DOHH2 (cell line): ENCODE measurements around the gene CCDC40.

Experiments
- H3F3A ChIP-seq: fragments of 200-600 bp; sonication (generic), shearing (Covaris generic); 2 replicates; pipeline ENCODE4 v1.6.0; 2016; ENCODE audit warnings: antibody characterized with exemption, mild to moderate bottlenecking; ENCODE audit not compliant: control insufficient read depth, insufficient read depth
- H3K27ac ChIP-seq: fragments of 200-600 bp; sonication (generic); 2 replicates; pipeline ENCODE4 v1.5.1; 2014; ENCODE audit warnings: low read depth, mild to moderate bottlenecking, low read length, moderate library complexity
- H3K27me3 ChIP-seq: fragments of 200-600 bp; sonication (generic); 2 replicates; pipeline ENCODE4 v1.6.1; 2014; ENCODE audit warnings: mild to moderate bottlenecking, low read length, mixed read lengths; ENCODE audit not compliant: control insufficient read depth
- H3K36me3 ChIP-seq: fragments of 200-600 bp; sonication (generic); 2 replicates; pipeline ENCODE4 v1.6.1; 2014; ENCODE audit warnings: mild to moderate bottlenecking, low read length, moderate library complexity, mixed read lengths; ENCODE audit not compliant: control insufficient read depth
- H3K4me1 ChIP-seq: fragments of 200-600 bp; sonication (generic); 2 replicates; pipeline ENCODE4 v1.6.1; 2014; ENCODE audit warnings: mild to moderate bottlenecking, low read length, mixed read lengths; ENCODE audit not compliant: control insufficient read depth
- H3K4me2 ChIP-seq: fragments of 200-600 bp; sonication (generic); 2 replicates; pipeline ENCODE4 v1.6.0; 2014; ENCODE audit warnings: mild to moderate bottlenecking, low read length, moderate library complexity
- H3K4me3 ChIP-seq: fragments of 200-600 bp; sonication (generic); 2 replicates; pipeline ENCODE4 v1.5.1; 2014; ENCODE audit warnings: mild to moderate bottlenecking, low read length, mixed read lengths
- H3K79me2 ChIP-seq: fragments of 200-600 bp; sonication (generic); 2 replicates; pipeline ENCODE4 v1.6.1; 2014; ENCODE audit warnings: mild to moderate bottlenecking, low read length, mixed read lengths; ENCODE audit not compliant: control insufficient read depth
- H3K9me2 ChIP-seq: fragments of 200-600 bp; sonication (generic); replicated peaks from 2 replicates; pipeline ENCODE4 v1.6.1; 2014; ENCODE audit warnings: mild to moderate bottlenecking, low read length, mixed read lengths; ENCODE audit not compliant: control insufficient read depth
- H3K9me3 ChIP-seq: fragments of 200-600 bp; sonication (generic); 2 replicates; pipeline ENCODE4 v1.6.1; 2014; ENCODE audit warnings: antibody characterized with exemption, low read length, mixed read lengths; ENCODE audit not compliant: control insufficient read depth, insufficient read depth
- H4K20me1 ChIP-seq: fragments of 200-600 bp; sonication (generic); 2 replicates; pipeline ENCODE4 v1.6.0; 2014; ENCODE audit warnings: low read depth, mild to moderate bottlenecking, antibody characterized with exemption, low read length, moderate library complexity; ENCODE audit not compliant: control insufficient read depth, insufficient read depth
- CTCF ChIP-seq: fragments of 200-600 bp; sonication (generic); IDR thresholded peaks from one replicate; pipeline ENCODE4 v1.5.1; 2014; ENCODE audit warnings: antibody characterized with exemption, mild to moderate bottlenecking, low read depth, low read length; ENCODE audit not compliant: poor library complexity, severe bottlenecking
- EZH2phosphoT487 ChIP-seq: fragments of 200-600 bp; sonication (generic); IDR thresholded peaks from 2 replicates; pipeline ENCODE4 v1.6.1; 2017; ENCODE audit warnings: borderline replicate concordance, mild to moderate bottlenecking, antibody characterized with exemption, low read length, moderate library complexity, mixed read lengths

Gene CCDC40

DNA sequence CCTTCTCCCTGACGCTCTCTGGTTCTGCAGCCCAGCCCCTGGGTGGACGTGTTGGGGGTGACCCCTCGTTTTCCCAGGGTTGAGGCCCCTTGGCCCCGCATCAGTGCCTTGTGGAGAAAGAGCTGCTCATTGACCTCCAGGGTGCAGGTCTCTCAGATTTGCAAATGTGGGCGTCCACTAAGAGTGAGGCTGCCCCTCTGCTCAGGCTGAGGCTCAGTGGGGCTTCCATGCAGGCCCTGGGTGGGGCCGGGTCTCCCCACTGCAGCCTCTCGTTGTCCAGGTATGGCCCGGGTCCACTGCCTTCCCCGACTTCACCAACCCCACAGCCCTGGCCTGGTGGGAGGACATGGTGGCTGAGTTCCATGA, 74.0 kb downstream of the CCDC40 start:
- no peaks in the 10 kb centered on the region for H3K79me2 ChIP-seq
- no peaks in the 10 kb centered on the region for H3K36me3 ChIP-seq
- H3K27ac ChIP-seq, result no peak overlapping the region
- peaks cover 10% of the 10 kb centered on the region; the same call in 1 of the 2 replicates for H3F3A ChIP-seq
- peaks cover 26% of the 10 kb centered on the region for H3K4me1 ChIP-seq
- no peaks in the 10 kb centered on the region for H3K9me3 ChIP-seq
- H3K4me2 ChIP-seq, result no peak overlapping the region
- H3K4me3 ChIP-seq, result no peak overlapping the region
- H4K20me1 ChIP-seq, result no peaks in the 10 kb centered on the region
- H3K9me2 ChIP-seq, result no peaks in the 10 kb centered on the region
- peaks cover 5% of the 10 kb centered on the region for H3K27me3 ChIP-seq
- TF ChIP-seq EZH2phosphoT487 (no peak), CTCF (no peak)

GRCh38 chr17:80110927-80111701, 74.7 kb downstream of the CCDC40 start:
- Histone ChIP-seq H3K4me2 (no peak overlapping the region), H3K4me3 (no peak overlapping the region), H3K9me3 (no peaks in the 10 kb centered on the region), H4K20me1 (no peaks in the 10 kb centered on the region), H3F3A (peaks cover 10% of the 10 kb centered on the region; the same call in 1 of the 2 replicates), H3K27ac (no peak overlapping the region), H3K27me3 (peaks cover 5% of the 10 kb centered on the region), H3K9me2 (no peaks in the 10 kb centered on the region), H3K36me3 (no peaks in the 10 kb centered on the region), H3K79me2 (no peaks in the 10 kb centered on the region), H3K4me1 (peaks cover 24% of the 10 kb centered on the region)
- TF ChIP-seq CTCF (no peak), EZH2phosphoT487 (no peak)

DNA sequence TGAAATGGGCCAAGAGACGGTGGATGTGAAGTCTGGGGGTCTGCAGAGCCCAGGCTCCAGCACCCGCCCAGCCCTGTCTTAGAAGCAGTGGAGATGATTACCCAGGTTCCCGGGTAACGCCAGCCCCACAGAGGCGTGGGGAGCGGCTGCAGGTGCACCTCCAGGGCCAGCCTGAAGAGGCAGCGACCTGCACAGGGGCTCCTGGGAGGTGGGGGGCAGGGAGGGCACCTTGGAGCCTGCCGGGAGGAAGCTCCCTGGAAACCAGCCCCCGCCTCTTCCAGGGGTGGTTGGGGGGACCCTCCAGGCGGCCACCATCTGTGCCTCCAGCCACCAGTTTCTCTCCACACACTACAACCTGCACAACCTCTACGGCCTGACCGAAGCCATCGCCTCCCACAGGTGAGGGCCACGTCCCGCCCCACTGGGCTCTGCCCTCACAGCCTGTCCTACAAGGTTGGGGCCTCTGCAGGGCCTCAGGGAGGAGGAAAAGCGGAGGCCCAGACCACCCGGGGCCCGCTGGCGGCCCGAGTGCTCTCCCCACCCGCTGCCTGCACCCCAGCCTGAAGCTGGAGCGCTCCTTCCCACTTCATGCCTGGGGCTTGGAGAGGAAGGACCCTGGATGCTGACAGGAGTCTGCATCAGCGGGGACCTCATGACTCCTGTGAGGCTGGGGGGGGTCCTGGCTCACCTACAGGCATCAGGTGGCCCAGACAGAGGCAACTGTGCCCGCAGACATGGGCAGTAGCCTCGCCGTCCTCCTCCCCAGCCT, 75.4 kb downstream of the CCDC40 start:
- peaks cover 5% of the 10 kb centered on the region for H3K27me3 ChIP-seq
- H3F3A ChIP-seq, result peaks cover 10% of the 10 kb centered on the region; the same call in 1 of the 2 replicates
- peak overlapping the region; percentile 56 for H3K4me2 ChIP-seq
- H4K20me1 ChIP-seq, result no peaks in the 10 kb centered on the region
- H3K79me2 ChIP-seq, result no peaks in the 10 kb centered on the region
- no peak overlapping the region for H3K4me3 ChIP-seq
- no peaks in the 10 kb centered on the region for H3K9me3 ChIP-seq
- no peaks in the 10 kb centered on the region for H3K9me2 ChIP-seq
- H3K4me1 ChIP-seq, result peaks cover 21% of the 10 kb centered on the region
- no peak overlapping the region for H3K27ac ChIP-seq
- no peak for TF ChIP-seq EZH2phosphoT487
- no peak for TF ChIP-seq CTCF
- no peaks in the 10 kb centered on the region for H3K36me3 ChIP-seq
